ENCODE measurements around the gene RNF2.

- no peak for TF ChIP-seq CTCF (IDR thresholded peaks at IDR 0.05)
- TF ChIP-seq POLR2AphosphoS5 (IDR thresholded peaks at IDR 0.05) = no peak
Measured at GRCh38 chr1:185039726-185040407, 5.5 kb upstream of the RNF2 start.
